Dendritic cell treated with granulocyte-macrophage colony-stimulating factor and Interleukin-4, amounts not matched to agents 40 ng/mL and 50 ng/mL, for 4 days (primary cell): Measurements from ENCODE around the gene RIPPLY3.
A peak's percentile ranks its signal among the peaks of the same experiment; 100 is the strongest.

Experiments used
- H3K27ac Mint-ChIP-seq: one replicate; pipeline ENCODE4 v1.8.0; 2022; ENCODE audit warnings: mild to moderate bottlenecking, mixed read lengths
- H3K27me3 Mint-ChIP-seq: one replicate; pipeline ENCODE4 v1.8.0; 2022; ENCODE audit warnings: mild to moderate bottlenecking, mixed read lengths
- H3K36me3 Mint-ChIP-seq: one replicate; pipeline ENCODE4 v1.8.0; 2022; ENCODE audit warnings: low read depth, mixed read lengths
- H3K4me1 Mint-ChIP-seq: one replicate; pipeline ENCODE4 v1.8.0; 2022; ENCODE audit warnings: low read depth, mixed read lengths
- H3K4me3 Mint-ChIP-seq: one replicate; pipeline ENCODE4 v1.8.0; 2022; ENCODE audit warnings: mild to moderate bottlenecking, moderate library complexity, mixed read lengths
- H3K9me3 Mint-ChIP-seq: one replicate; pipeline ENCODE4 v1.8.0; 2022; ENCODE audit warnings: mixed read lengths
- intact Hi-C: fragments of 100-400 bp; cut with micrococcal nuclease; formaldehyde crosslinking; loops from one replicate; pipeline ENCODE4 v1.15.0; 2022

The RIPPLY3 gene

GRCh38 chr21:37006486-37007291 is at the start of gene RIPPLY3:
RIPPLY3 (plus strand) TSS chr21:37006702; CDS start chr21:37006773, 71 bp downstream.
- Mint-ChIP-seq H3K4me1 (peaks cover 7% of the 10 kb centered on the region), H3K4me3 (peak within 1 kb of the TSS; percentile 23), H3K9me3 (no peaks in the 10 kb centered on the region), H3K36me3 (no peaks in the 10 kb centered on the region), H3K27ac (no peak within 1 kb of the TSS), H3K27me3 (peaks cover 62% of the 10 kb centered on the region)
- intact Hi-C loops: no loop called here

- Mint-ChIP-seq H3K27me3 (no peaks in the 10 kb centered on the region), H3K4me1 (no peaks in the 10 kb centered on the region), H3K36me3 (peaks cover 39% of the 10 kb centered on the region)
These were observed 47.3 kb upstream of the RIPPLY3 start for GRCh38 chr21:36959020-36959835.

GRCh38 chr21:36960676-36961284 is 45.7 kb upstream of the RIPPLY3 start:
- Mint-ChIP-seq H3K36me3 (peaks cover 38% of the 10 kb centered on the region), H3K27me3 (peaks cover 6% of the 10 kb centered on the region), H3K9me3 (no peaks in the 10 kb centered on the region), H3K4me1 (peaks cover 12% of the 10 kb centered on the region), H3K27ac (no peak overlapping the region), H3K4me3 (no peak overlapping the region)
- intact Hi-C loops: no loop called here

More at GRCh38 chr21:36959020-36959835, 47.3 kb upstream of the RIPPLY3 start:
- intact Hi-C loops: no loop called here
- no peak overlapping the region for H3K27ac Mint-ChIP-seq
- no peaks in the 10 kb centered on the region for H3K9me3 Mint-ChIP-seq
- H3K4me3 Mint-ChIP-seq: no peak overlapping the region

GRCh38 chr21:36962098-36962780 is 44.3 kb upstream of the RIPPLY3 start:
- H3K4me3 Mint-ChIP-seq: no peak overlapping the region
- H3K36me3 Mint-ChIP-seq: peaks cover 25% of the 10 kb centered on the region
- no peaks in the 10 kb centered on the region for H3K9me3 Mint-ChIP-seq
- H3K27ac Mint-ChIP-seq: no peak overlapping the region
- intact Hi-C loops: no loop called here
- H3K4me1 Mint-ChIP-seq: peaks cover 15% of the 10 kb centered on the region
- peaks cover 8% of the 10 kb centered on the region for H3K27me3 Mint-ChIP-seq

- Mint-ChIP-seq H3K27me3 (peaks cover 8% of the 10 kb centered on the region), H3K36me3 (peaks cover 13% of the 10 kb centered on the region), H3K27ac (no peak overlapping the region), H3K4me1 (peaks cover 19% of the 10 kb centered on the region), H3K9me3 (no peaks in the 10 kb centered on the region), H3K4me3 (no peak overlapping the region)
- intact Hi-C loops: no loop called here
These were observed 42.1 kb upstream of the RIPPLY3 start for GRCh38 chr21:36964398-36964797.

- Mint-ChIP-seq H3K9me3 (no peaks in the 10 kb centered on the region), H3K4me3 (peak overlapping the region; percentile 78), H3K27me3 (peaks cover 8% of the 10 kb centered on the region), H3K4me1 (peaks cover 19% of the 10 kb centered on the region), H3K27ac (peak overlapping the region; percentile 79), H3K36me3 (peaks cover 8% of the 10 kb centered on the region)
- intact Hi-C loops: no loop called here
These were observed 41.4 kb upstream of the RIPPLY3 start for GRCh38 chr21:36964827-36965719.

GRCh38 chr21:36965720-36966065 is 40.8 kb upstream of the RIPPLY3 start:
- intact Hi-C loops: no loop called here
- peaks cover 8% of the 10 kb centered on the region for H3K27me3 Mint-ChIP-seq
- H3K27ac Mint-ChIP-seq: peak overlapping the region; percentile 79
- H3K4me1 Mint-ChIP-seq: peaks cover 19% of the 10 kb centered on the region
- H3K36me3 Mint-ChIP-seq: peaks cover 5% of the 10 kb centered on the region
- H3K9me3 Mint-ChIP-seq: no peaks in the 10 kb centered on the region
- H3K4me3 Mint-ChIP-seq: peak overlapping the region; percentile 78

- Mint-ChIP-seq H3K4me3 (peak within 1 kb of the TSS; percentile 78), H3K27me3 (peaks cover 8% of the 10 kb centered on the region)
These were observed 40.3 kb upstream of the RIPPLY3 start, which contains the start of gene HLCS for GRCh38 chr21:36966066-36966820. HLCS (minus strand) TSS chr21:36966669; CDS start chr21:36966638, 31 bp downstream.

GRCh38 chr21:36966821-36967768 is 39.4 kb upstream of the RIPPLY3 start:
- Mint-ChIP-seq H3K4me1 (peaks cover 19% of the 10 kb centered on the region), H3K36me3 (no peaks in the 10 kb centered on the region), H3K27ac (peak overlapping the region; percentile 70), H3K9me3 (no peaks in the 10 kb centered on the region), H3K4me3 (peak overlapping the region; percentile 70), H3K27me3 (peaks cover 8% of the 10 kb centered on the region)
- intact Hi-C loops: no loop called here

More at GRCh38 chr21:36966066-36966820, 40.3 kb upstream of the RIPPLY3 start, which contains the start of gene HLCS:
- Mint-ChIP-seq H3K4me1 (peaks cover 19% of the 10 kb centered on the region), H3K9me3 (no peaks in the 10 kb centered on the region), H3K36me3 (no peaks in the 10 kb centered on the region), H3K27ac (peak within 1 kb of the TSS; percentile 79)
- intact Hi-C loops: no loop called here

GRCh38 chr21:36968414-36968813 is 38.1 kb upstream of the RIPPLY3 start:
- intact Hi-C loops: no loop called here
- Mint-ChIP-seq H3K9me3 (no peaks in the 10 kb centered on the region), H3K36me3 (no peaks in the 10 kb centered on the region), H3K4me1 (peaks cover 19% of the 10 kb centered on the region), H3K27me3 (peaks cover 8% of the 10 kb centered on the region), H3K27ac (no peak overlapping the region), H3K4me3 (no peak overlapping the region)

- H3K27ac Mint-ChIP-seq: no peak overlapping the region
- no peaks in the 10 kb centered on the region for H3K9me3 Mint-ChIP-seq
- no peaks in the 10 kb centered on the region for H3K36me3 Mint-ChIP-seq
- H3K27me3 Mint-ChIP-seq: peaks cover 8% of the 10 kb centered on the region
- H3K4me3 Mint-ChIP-seq: no peak overlapping the region
- intact Hi-C loops: no loop called here
- peaks cover 19% of the 10 kb centered on the region for H3K4me1 Mint-ChIP-seq
These were observed 37.5 kb upstream of the RIPPLY3 start for GRCh38 chr21:36968976-36969375.
